IMR-90 (cell line): ENCODE data around the gene EPN3. TPM values are rescaled to one million over a fixed set of nuclear protein-coding genes. Genes with fewer than 3 reads are reported as not detected.

Experiments
- MXI1 ChIP-seq: IDR thresholded peaks from 2 replicates; pipeline ENCODE4 v1.6.1; 2012; ENCODE audit warnings: low read depth, mild to moderate bottlenecking, low read length, moderate library complexity, borderline replicate concordance
- polyA plus RNA-seq, 3 experiments: library from polyadenylated mRNA; depleted of rRNA; stranded (reverse); fragments of >200 nt; gene quantifications; 2 replicates each; pipeline ENCODE4 v1.2.3, GENCODE V29; 2012; ENCODE audit warnings: low replicate concordance in 1 of 3
- total RNA-seq: library from RNA; depleted of rRNA; stranded (reverse); fragments of >200 nt; gene quantifications from 2 replicates; pipeline ENCODE4 v1.2.3, GENCODE V29; 2012
- TF ChIP-seq, protein P1 (sequence below): fragments of 150-350 bp; IDR thresholded peaks from 2 replicates; pipeline ENCODE4 v1.6.1; 2017; ENCODE audit warnings: mild to moderate bottlenecking, antibody characterized with exemption, low read length, low read depth

EPN3 gene
- total and polyA plus RNA-seq, 2 of the 4 experiments (the other 2 are of a cell fraction), result 0.09 TPM; not detected in 1

DNA sequence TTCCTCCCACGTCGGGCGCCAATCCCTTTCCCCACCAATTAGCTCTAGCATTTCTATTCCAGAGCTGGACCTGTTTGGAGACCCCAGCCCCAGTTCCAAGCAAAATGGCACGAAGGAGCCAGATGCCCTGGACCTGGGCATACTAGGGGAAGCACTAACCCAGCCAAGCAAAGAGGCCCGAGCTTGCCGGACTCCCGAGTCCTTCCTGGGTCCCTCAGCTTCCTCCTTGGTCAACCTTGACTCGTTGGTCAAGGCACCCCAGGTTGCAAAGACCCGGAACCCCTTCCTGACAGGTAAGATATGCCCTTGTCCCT, 8.8 kb downstream of the EPN3 start (continued):
- TF ChIP-seq, protein P1, sequence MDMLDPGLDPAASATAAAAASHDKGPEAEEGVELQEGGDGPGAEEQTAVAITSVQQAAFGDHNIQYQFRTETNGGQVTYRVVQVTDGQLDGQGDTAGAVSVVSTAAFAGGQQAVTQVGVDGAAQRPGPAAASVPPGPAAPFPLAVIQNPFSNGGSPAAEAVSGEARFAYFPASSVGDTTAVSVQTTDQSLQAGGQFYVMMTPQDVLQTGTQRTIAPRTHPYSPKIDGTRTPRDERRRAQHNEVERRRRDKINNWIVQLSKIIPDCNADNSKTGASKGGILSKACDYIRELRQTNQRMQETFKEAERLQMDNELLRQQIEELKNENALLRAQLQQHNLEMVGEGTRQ, result no peak
- TF ChIP-seq MXI1, result no peak
